H1 (cell line): ENCODE results near the gene ZNF24. TPM values are rescaled to one million over a fixed set of nuclear protein-coding genes. Genes with fewer than 3 reads are reported as not detected.

ENCODE experiments used
- CTCF ChIA-PET: fragments of 300-600 bp; sonication (Branson Sonifier 250); formaldehyde crosslinking; loops from one replicate; lab custom pipeline; 2021; ENCODE audit not compliant: partially characterized antibody; lab: Charles Lee
- POLR2A ChIA-PET: fragments of 300-600 bp; sonication (Branson Sonifier 250); formaldehyde crosslinking; loops from one replicate; lab custom pipeline; 2021; ENCODE audit warnings: inconsistent platforms; ENCODE audit not compliant: partially characterized antibody; lab: Charles Lee
- DNase-seq, 2 experiments: peaks; one replicate each; pipeline versions ENCODE4 v3.0.0 to v3.0.0-alpha.2; 2010 to 2022; ENCODE audit warnings: low spot score in 2 of 2, low read depth in 1 of 2, mixed read lengths in 1 of 2
- FAIRE-seq: peaks from 2 replicates; lab custom pipeline; 2011; peaks lifted over from hg19 to GRCh38; lab: Jason Lieb, UNC
- H2AFZ ChIP-seq: 2 replicates; pipeline ENCODE4 v1.8.1; 2012; ENCODE audit warnings: low read length, inconsistent platforms
- H2AK5ac ChIP-seq: 2 replicates; pipeline ENCODE4 v1.6.1; 2013; ENCODE audit warnings: low read depth, low read length
- H2BK120ac ChIP-seq: replicated peaks from 2 replicates; pipeline ENCODE3; 2013; ENCODE audit warnings: low read depth, low read length, inconsistent platforms
- H2BK12ac ChIP-seq: 2 replicates; pipeline ENCODE4 v1.6.1; 2013; ENCODE audit warnings: low read depth, low read length
- H2BK15ac ChIP-seq: 2 replicates; pipeline ENCODE4 v1.6.1; 2013; ENCODE audit warnings: low read length
- H2BK20ac ChIP-seq: 2 replicates; pipeline ENCODE4 v1.6.1; 2013; ENCODE audit warnings: low read length
- H2BK5ac ChIP-seq: 2 replicates; pipeline ENCODE4 v1.6.1; 2013; ENCODE audit warnings: low read depth, low read length
- H3K14ac ChIP-seq: 2 replicates; pipeline ENCODE4 v1.6.1; 2013; ENCODE audit warnings: inconsistent platforms; ENCODE audit not compliant: insufficient read length
- H3K18ac ChIP-seq: 2 replicates; pipeline ENCODE4 v1.6.1; 2013; ENCODE audit warnings: low read length; ENCODE audit errors: extremely low read depth
- H3K23ac ChIP-seq: 2 replicates; pipeline ENCODE4 v1.6.1; 2013; ENCODE audit warnings: inconsistent platforms; ENCODE audit not compliant: insufficient read length
- H3K23me2 ChIP-seq: 2 replicates; pipeline ENCODE4 v1.6.1; 2013; ENCODE audit warnings: low read depth, low read length
- H3K27ac ChIP-seq: 2 replicates; pipeline ENCODE4 v1.6.1; 2011; ENCODE audit warnings: low read depth, low read length, inconsistent platforms
- H3K27me3 ChIP-seq, 4 experiments: replicated peaks in 1 of 4; 1 replicate in 1 of 4; 2 replicates in 3 of 4; pipeline versions ENCODE4 v1.6.1 to v1.8.1; 2011 to 2013; ENCODE audit warnings: low read length in 3 of 4, mild to moderate bottlenecking in 3 of 4, inconsistent platforms in 2 of 4, mixed read lengths in 2 of 4, moderate library complexity in 1 of 4; ENCODE audit not compliant: control insufficient read depth in 3 of 4, insufficient read depth in 3 of 4; ENCODE audit errors: extremely low read depth in 1 of 4
- H3K36me3 ChIP-seq, 4 experiments: 2 replicates each; pipeline versions ENCODE4 v1.6.1 to v1.8.1; 2011 to 2013; ENCODE audit warnings: mild to moderate bottlenecking in 4 of 4, low read length in 3 of 4, moderate library complexity in 2 of 4, control low read depth in 1 of 4, inconsistent platforms in 1 of 4; ENCODE audit not compliant: insufficient read depth in 4 of 4, control insufficient read depth in 2 of 4
- H3K4ac ChIP-seq: replicated peaks from 2 replicates; pipeline ENCODE3; 2013; ENCODE audit warnings: low read length, low read depth, mixed read lengths, inconsistent platforms; ENCODE audit not compliant: insufficient read length
- H3K4me1 ChIP-seq, 4 experiments: replicated peaks in 1 of 4; 1 replicate in 1 of 4; 2 replicates in 3 of 4; pipeline versions ENCODE4 v1.6.1 to v1.8.1; 2011 to 2013; ENCODE audit warnings: low read length in 3 of 4, inconsistent platforms in 2 of 4, mixed read lengths in 1 of 4; ENCODE audit not compliant: insufficient read depth in 4 of 4, control insufficient read depth in 3 of 4
- H3K4me2 ChIP-seq, 2 experiments: 2 replicates each; pipeline versions ENCODE4 v1.6.1 to v1.8.1; 2011 to 2013; ENCODE audit warnings: low read depth in 2 of 2, low read length in 2 of 2, control low read depth in 1 of 2, inconsistent platforms in 1 of 2, mild to moderate bottlenecking in 1 of 2; ENCODE audit not compliant: insufficient read depth in 1 of 2
- H3K4me3 ChIP-seq, 4 experiments: fragments of 200-600, 300-600 bp in 1 of 4; sonication (generic), shearing (Covaris generic), sonication (Bioruptor Twin) in 1 of 4; 2 replicates each; pipeline versions ENCODE4 v1.5.1 to v1.8.1; 2011 to 2016; ENCODE audit warnings: low read length in 4 of 4, low read depth in 3 of 4, control low read depth in 2 of 4, inconsistent platforms in 2 of 4, mild to moderate bottlenecking in 2 of 4, mixed read lengths in 1 of 4, moderate library complexity in 1 of 4; ENCODE audit not compliant: insufficient read depth in 2 of 4; ENCODE audit errors: extremely low read depth in 1 of 4
- H3K56ac ChIP-seq: replicated peaks from 2 replicates; pipeline ENCODE3; 2013; ENCODE audit warnings: low read depth, mild to moderate bottlenecking, mixed read lengths, low read length, inconsistent platforms; ENCODE audit not compliant: insufficient read length
- H3K79me1 ChIP-seq: 2 replicates; pipeline ENCODE4 v1.6.1; 2013; ENCODE audit warnings: low read depth, low read length, control low read depth
- H3K79me2 ChIP-seq, 2 experiments: 2 replicates each; pipeline versions ENCODE4 v1.6.1 to v1.8.1; 2012 to 2013; ENCODE audit warnings: low read length in 2 of 2, mild to moderate bottlenecking in 2 of 2, inconsistent platforms in 1 of 2; ENCODE audit not compliant: insufficient read depth in 2 of 2, control insufficient read depth in 1 of 2
- H3K9ac ChIP-seq, 4 experiments: replicated peaks in 1 of 4; 1 replicate in 1 of 4; 2 replicates in 3 of 4; pipeline versions ENCODE4 v1.6.1 to v1.8.1; 2011 to 2013; ENCODE audit warnings: low read depth in 3 of 4, low read length in 3 of 4, control low read depth in 2 of 4, mild to moderate bottlenecking in 2 of 4, moderate library complexity in 2 of 4, inconsistent platforms in 1 of 4; ENCODE audit errors: extremely low read depth in 1 of 4
- H3K9me3 ChIP-seq, 2 experiments: 2 replicates each; pipeline versions ENCODE4 v1.6.1 to v1.8.1; 2012 to 2013; ENCODE audit warnings: mild to moderate bottlenecking in 2 of 2, moderate library complexity in 2 of 2, control low read depth in 1 of 2, inconsistent platforms in 1 of 2, low read depth in 1 of 2, low read length in 1 of 2, mixed read lengths in 1 of 2; ENCODE audit not compliant: insufficient read depth in 2 of 2
- H4K20me1 ChIP-seq, 2 experiments: replicated peaks in 1 of 2; 2 replicates each; pipeline versions ENCODE3 to v1.8.1; 2011 to 2013; ENCODE audit warnings: inconsistent platforms in 2 of 2, low read length in 2 of 2, mild to moderate bottlenecking in 1 of 2; ENCODE audit not compliant: insufficient read depth in 2 of 2, control insufficient read depth in 1 of 2
- H4K5ac ChIP-seq: 2 replicates; pipeline ENCODE4 v1.6.1; 2013; ENCODE audit warnings: low read length, low read depth, mixed read lengths, inconsistent platforms; ENCODE audit not compliant: insufficient read length
- H4K8ac ChIP-seq: 2 replicates; pipeline ENCODE4 v1.8.0; 2013; ENCODE audit warnings: mild to moderate bottlenecking, moderate library complexity, low read length, inconsistent platforms; ENCODE audit not compliant: insufficient read depth; ENCODE audit errors: extremely low read depth
- H4K91ac ChIP-seq: replicated peaks from 2 replicates; pipeline ENCODE3; 2013; ENCODE audit warnings: low read length, mixed read lengths, inconsistent platforms; ENCODE audit not compliant: insufficient read length
- CHD1 ChIP-seq: IDR thresholded peaks from 2 replicates; pipeline ENCODE4 v1.6.1; 2012; ENCODE audit warnings: low read depth, low read length, improper control_type of control experiment
- TAF1 ChIP-seq: IDR thresholded peaks from 2 replicates; pipeline ENCODE4 v1.6.1; 2011; ENCODE audit warnings: mild to moderate bottlenecking, low read depth, low read length
- WGBS, 2 experiments: shearing (Covaris generic) in 1 of 2; methylation state at CpG; one replicate each; pipeline versions ENCODE4 v1.1.6 to v1.1.7; 2013 to 2015; ENCODE audit warnings: low lambda C conversion rate in 2 of 2, mixed read lengths in 2 of 2, inconsistent platforms in 1 of 2, low coverage in 1 of 2, missing lambda C conversion rate in 1 of 2; ENCODE audit not compliant: insufficient replicate concordance in 2 of 2, insufficient coverage in 1 of 2, insufficient read length in 1 of 2; ENCODE audit errors: extremely low coverage in 1 of 2, missing lambda C conversion rate in 1 of 2; 5-methylcytosine and 5-hydroxymethylcytosine counted together
- polyA plus RNA-seq, 7 experiments: library from polyadenylated mRNA; depleted of rRNA in 3 of 7; stranded (reverse) in 5 of 7; unstranded in 2 of 7; fragments of >200 nt in 5 of 7; fragments of 200-250 nt in 2 of 7; gene quantifications; 1 replicate in 5 of 7; 2 replicates in 1 of 7; 4 replicates in 1 of 7; pipeline versions ENCODE4 v1.2.1 to v1.2.3, GENCODE V29; 2011 to 2013; ENCODE audit warnings: missing spikeins in 2 of 7, mixed read lengths in 2 of 7
- total RNA-seq: library from RNA; stranded (reverse); fragmentation: NEBNext Ultra II Directional; extraction: Animal tissue kit (Norgen Biotek cat#: 25700); gene quantifications from 2 replicates; pipeline ENCODE4 v1.2.1, GENCODE V29; 2021

ZNF24 gene
- total and polyA plus RNA-seq, 2 of the 8 experiments (the other 6 are each of a cell fraction or from before 2014, with no cell fraction given), result 12.5 to 56.9 TPM

- FAIRE-seq (no peak), DNase-seq (no peak)
- no peak overlapping the region for H3K9ac ChIP-seq
- H4K20me1 ChIP-seq, result no peaks in the 10 kb centered on the region
- H2BK20ac ChIP-seq, result no peak overlapping the region
- H4K91ac ChIP-seq, result no peak overlapping the region
- no peak overlapping the region for H3K56ac ChIP-seq
- H2BK120ac ChIP-seq, result no peak overlapping the region
- no peaks in the 10 kb centered on the region for H3K79me1 ChIP-seq
- no peaks in the 10 kb centered on the region for H3K4me1 ChIP-seq
- H2BK5ac ChIP-seq, result no peak overlapping the region
- peaks cover 0 to 25% of the 10 kb centered on the region in 2 experiments; a peak in 2 of 4 replicates for H3K79me2 ChIP-seq
- peaks cover 45 to 47% of the 10 kb centered on the region in 2 experiments for H3K9me3 ChIP-seq
- TF ChIP-seq TAF1 (no peak), CHD1 (no peak)
- H2BK15ac ChIP-seq, result no peak overlapping the region
- no peak overlapping the region for H3K23ac ChIP-seq
- no peak overlapping the region for H2BK12ac ChIP-seq
- H4K5ac ChIP-seq, result no peak overlapping the region
- ChIA-PET POLR2A (interaction anchor here (0.7 to 2.0 kb wide), 2 partner anchors 11 to 14 kb away, joined by 3 to 11 read pairs; partner anchors contain the start of gene ZSCAN30), CTCF (interaction anchor here (1.1 kb wide), 1 partner anchor 83 kb away, joined by 3 read pairs; no protein-coding TSS in a partner anchor)
- H3K4me2 ChIP-seq, result no peak overlapping the region
- H4K8ac ChIP-seq, result no peak overlapping the region
- WGBS, 2 experiments, result 98% methylated on average over 4 of the region's 4 CpGs; no CpG with 5 or more reads in 1 of the 2 experiments
- H2AK5ac ChIP-seq, result no peak overlapping the region
- no peak overlapping the region for H3K14ac ChIP-seq
- no peaks in the 10 kb centered on the region for H3K23me2 ChIP-seq
- no peak overlapping the region for H3K18ac ChIP-seq
- no peak overlapping the region for H3K4me3 ChIP-seq
- peaks cover 0 to 3% (median 0%) of the 10 kb centered on the region in 4 experiments; a peak in 1 of 7 replicates for H3K27me3 ChIP-seq
- no peak overlapping the region for H2AFZ ChIP-seq
- peaks cover 0 to 68% (median 26%) of the 10 kb centered on the region in 4 experiments; a peak in 6 of 8 replicates for H3K36me3 ChIP-seq
- no peak overlapping the region for H3K4ac ChIP-seq
- H3K27ac ChIP-seq, result no peak overlapping the region
These were observed 40.6 kb downstream of the ZNF24 start for GRCh38 chr18:35303610-35304009.
